Transverse colon (tissue), 4 donors: Measurements from ENCODE around the gene BANP. TPM values are rescaled to one million over a fixed set of nuclear protein-coding genes. Genes with fewer than 3 reads are reported as not detected.
"Not testable (repeated sequence)": the region's sequence is repeated elsewhere in the genome, so short reads cannot be mapped to it uniquely, and the experiment has no call there.

Source experiments
- DNase-seq: peaks from one replicate; pipeline ENCODE4 v3.0.0-alpha.2; 2019
- H3K27ac ChIP-seq, 4 donors: fragments of 200-600 bp; sonication (generic); 2 replicates each; pipeline ENCODE4 v1.5.1; 2016 to 2018; ENCODE audit warnings: inconsistent platforms in 4 of 4
- H3K27me3 ChIP-seq: fragments of 200-600 bp; sonication (generic); 2 replicates; pipeline ENCODE4 v1.5.1; 2017; ENCODE audit warnings: inconsistent platforms
- H3K36me3 ChIP-seq, 4 donors: fragments of 200-600 bp; sonication (generic); 2 replicates each; pipeline ENCODE4 v1.5.1; 2017 to 2019; ENCODE audit warnings: inconsistent platforms in 4 of 4
- H3K4me1 ChIP-seq, 4 donors: fragments of 200-600 bp; sonication (generic); 2 replicates each; pipeline ENCODE4 v1.5.1; 2017 to 2020; ENCODE audit warnings: inconsistent platforms in 4 of 4
- H3K4me3 ChIP-seq, 4 donors: fragments of 200-600 bp; sonication (generic); 1 replicate in 1 of 4; 2 replicates in 3 of 4; pipeline versions ENCODE4 v1.5.1 to v1.6.1; 2017 to 2019; ENCODE audit warnings: inconsistent platforms in 4 of 4
- H3K9me3 ChIP-seq, 2 donors: fragments of 200-600 bp; sonication (generic); 2 replicates each; pipeline ENCODE4 v1.5.1; 2017 to 2019; ENCODE audit warnings: inconsistent platforms in 2 of 2
- EP300 ChIP-seq: sonication (generic); formaldehyde crosslinking; IDR thresholded peaks from one replicate; pipeline ENCODE4 v1.6.1; 2017; ENCODE audit warnings: antibody characterized with exemption, low read depth
- POLR2A ChIP-seq: fragments of 450-650 bp; IDR thresholded peaks from one replicate; pipeline ENCODE4 v1.6.1; 2016; ENCODE audit warnings: antibody characterized with exemption, mild to moderate bottlenecking, moderate library complexity
- POLR2AphosphoS5 ChIP-seq, 3 donors: sonication (generic); formaldehyde crosslinking; IDR thresholded peaks; one replicate each; pipeline ENCODE4 v1.6.1; 2016; ENCODE audit warnings: antibody characterized with exemption in 3 of 3
- WGBS, 2 donors: methylation state at CpG; one replicate each; pipeline ENCODE4 v1.1.5; 2018; ENCODE audit warnings: low coverage in 1 of 2; 5-methylcytosine and 5-hydroxymethylcytosine counted together
- in situ Hi-C, 4 donors: fragments of 200-750 bp; cut with MboI; loops; one replicate each; pipeline versions ENCODE4 v1.15.0 to v1.15.1; 2017; ENCODE audit warnings: low sequenced_read_pairs in 3 of 4, low pct_ligation_motif_present in 1 of 4, low pct_unique_long_range_greater_than_20kb in 1 of 4
- intact Hi-C: fragments of 100-400 bp; cut with DNase I; formaldehyde crosslinking; loops from one replicate; pipeline ENCODE4 v1.15.1; 2023; ENCODE audit warnings: low total_unique reads
- total RNA-seq, 4 donors: library from RNA; depleted of rRNA; stranded (reverse); fragments of >200 nt; gene quantifications; one replicate each; pipeline ENCODE4 v1.1.0, GENCODE V29; 2016
- TF ChIP-seq, protein P1 (sequence below), 5 experiments: fragments of 200-600 bp in 3 of 5; fragments of 450-650 bp in 2 of 5; sonication (generic) in 3 of 5; IDR thresholded peaks; 1 replicate in 2 of 5; 2 replicates in 3 of 5; pipeline ENCODE4 v1.5.1; 2016 to 2017; ENCODE audit warnings: antibody characterized with exemption in 5 of 5, inconsistent platforms in 3 of 5, mild to moderate bottlenecking in 2 of 5, moderate library complexity in 1 of 5

The BANP gene
- total RNA-seq, 4 donors from 2014 or later = 15.3 to 25.1 (median 18.7) TPM

DNA sequence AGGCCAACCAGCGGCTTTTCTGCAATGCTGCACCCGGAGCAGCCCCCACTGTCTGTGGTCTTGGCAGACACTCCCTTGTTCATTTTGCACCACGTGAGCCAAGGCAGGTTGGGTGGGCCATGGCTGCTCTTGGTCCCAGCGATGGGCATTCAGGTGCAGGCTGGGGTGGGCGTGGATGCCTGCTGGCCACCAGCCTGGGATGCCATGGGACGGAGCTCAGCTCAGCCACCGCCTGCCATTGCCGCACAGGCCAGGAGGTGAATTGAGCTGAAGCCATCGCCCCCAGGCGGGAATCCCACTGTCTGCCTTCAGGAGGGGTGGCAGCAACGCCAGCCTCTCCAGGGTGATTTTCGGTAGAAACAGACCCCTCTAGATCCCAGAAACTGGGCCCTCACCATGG lies 155.3 kb downstream of the BANP start:
- H3K27ac ChIP-seq, H3K4me1 ChIP-seq, DNase-seq, H3K27me3 ChIP-seq, H3K4me3 ChIP-seq, H3K36me3 ChIP-seq, in situ Hi-C loops, intact Hi-C loops, H3K9me3 ChIP-seq: not testable (repeated sequence)
- WGBS, 2 donors = 92 to 100% methylated on average over 2 to 12 of the region's 12 CpGs

DNA sequence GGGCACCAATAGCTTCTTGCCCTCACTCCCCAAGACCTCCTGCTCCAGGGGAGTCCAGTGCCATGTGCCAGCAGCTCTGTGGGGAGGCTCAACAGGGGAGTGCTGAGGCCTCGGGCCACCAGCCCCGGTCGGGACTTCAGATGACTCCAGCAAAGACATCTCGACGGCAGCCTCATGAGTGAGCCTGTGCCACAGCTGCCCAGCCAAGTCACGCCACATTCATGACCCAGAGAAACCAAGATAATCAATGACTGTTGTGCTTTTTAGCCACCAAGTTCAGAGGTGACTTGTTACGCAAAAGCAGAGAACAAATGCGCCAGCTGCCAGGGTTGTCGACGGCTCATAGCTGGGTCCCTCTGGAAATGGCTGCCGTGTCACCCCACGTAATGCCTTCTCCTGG lies 157.5 kb downstream of the BANP start:
- Histone ChIP-seq H3K27ac (no peak overlapping the region), H3K9me3 (no peaks in the 10 kb centered on the region), H3K4me1 (no peaks in the 10 kb centered on the region), H3K4me3 (no peak overlapping the region), H3K36me3 (no peaks in the 10 kb centered on the region), H3K27me3 (no peaks in the 10 kb centered on the region)
- 92% methylated on average over 10 of the region's 12 CpGs; no CpG with 5 or more reads in 1 of the 2 donors for WGBS, 2 donors
- TF ChIP-seq EP300 (no peak), POLR2AphosphoS5 (IDR thresholded peaks at IDR 0.05) (no peak), POLR2A (no peak)
- TF ChIP-seq, protein P1, sequence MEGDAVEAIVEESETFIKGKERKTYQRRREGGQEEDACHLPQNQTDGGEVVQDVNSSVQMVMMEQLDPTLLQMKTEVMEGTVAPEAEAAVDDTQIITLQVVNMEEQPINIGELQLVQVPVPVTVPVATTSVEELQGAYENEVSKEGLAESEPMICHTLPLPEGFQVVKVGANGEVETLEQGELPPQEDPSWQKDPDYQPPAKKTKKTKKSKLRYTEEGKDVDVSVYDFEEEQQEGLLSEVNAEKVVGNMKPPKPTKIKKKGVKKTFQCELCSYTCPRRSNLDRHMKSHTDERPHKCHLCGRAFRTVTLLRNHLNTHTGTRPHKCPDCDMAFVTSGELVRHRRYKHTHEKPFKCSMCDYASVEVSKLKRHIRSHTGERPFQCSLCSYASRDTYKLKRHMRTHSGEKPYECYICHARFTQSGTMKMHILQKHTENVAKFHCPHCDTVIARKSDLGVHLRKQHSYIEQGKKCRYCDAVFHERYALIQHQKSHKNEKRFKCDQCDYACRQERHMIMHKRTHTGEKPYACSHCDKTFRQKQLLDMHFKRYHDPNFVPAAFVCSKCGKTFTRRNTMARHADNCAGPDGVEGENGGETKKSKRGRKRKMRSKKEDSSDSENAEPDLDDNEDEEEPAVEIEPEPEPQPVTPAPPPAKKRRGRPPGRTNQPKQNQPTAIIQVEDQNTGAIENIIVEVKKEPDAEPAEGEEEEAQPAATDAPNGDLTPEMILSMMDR (IDR thresholded peaks at IDR 0.05) = no peak
- DNase-seq = no peak
- intact Hi-C loops (no loop called here), in situ Hi-C loops (no loop called here)

DNA sequence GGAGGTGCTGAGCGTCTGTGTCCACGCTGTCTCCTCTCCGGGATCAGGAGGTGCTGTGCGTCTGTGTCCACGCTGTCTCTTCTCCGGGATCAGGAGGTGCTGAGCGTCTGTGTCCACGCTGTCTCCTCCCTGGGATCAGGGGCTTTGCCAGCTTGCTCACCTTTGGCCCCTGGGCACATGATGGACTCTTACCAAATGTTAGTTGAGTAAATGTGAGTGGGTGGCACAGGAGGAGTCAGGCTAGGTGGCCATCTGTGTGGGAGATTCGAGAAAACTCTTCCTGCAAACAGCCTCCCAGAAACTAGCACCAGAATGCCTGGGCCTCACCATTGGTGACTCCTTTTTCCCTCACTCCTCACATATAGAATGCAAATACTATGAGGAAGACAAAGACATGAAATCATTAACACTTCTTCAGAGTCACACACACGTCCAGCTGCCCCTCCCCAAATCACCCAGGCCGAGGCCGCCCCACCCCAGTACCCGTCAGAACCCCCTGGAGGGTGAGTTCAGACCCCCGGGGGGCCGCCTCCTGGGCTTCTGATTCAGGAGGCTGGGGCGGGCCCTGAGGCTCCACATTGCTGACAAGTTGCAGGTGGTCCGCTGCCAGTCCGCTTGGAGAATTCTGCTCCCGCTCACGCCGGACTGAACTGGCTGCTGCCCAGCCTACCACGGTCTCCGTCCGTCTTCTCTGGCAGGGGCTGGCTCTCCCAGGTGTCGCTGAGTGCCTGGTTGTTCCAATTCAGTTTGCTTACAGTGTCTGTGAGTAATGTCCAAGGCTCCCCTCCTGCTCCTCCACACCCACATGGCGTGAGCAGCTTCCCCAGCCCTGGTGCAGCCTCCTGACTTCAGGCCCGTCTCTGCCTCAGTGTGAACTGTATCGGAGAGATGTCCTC lies 158.7 kb downstream of the BANP start:
- H3K36me3 ChIP-seq, DNase-seq, intact Hi-C loops, H3K27ac ChIP-seq, H3K4me3 ChIP-seq, in situ Hi-C loops, H3K9me3 ChIP-seq, H3K4me1 ChIP-seq, H3K27me3 ChIP-seq: not testable (repeated sequence)
- WGBS, 2 donors = 60 to 71% methylated on average over 1 to 21 of the region's 28 CpGs

DNA sequence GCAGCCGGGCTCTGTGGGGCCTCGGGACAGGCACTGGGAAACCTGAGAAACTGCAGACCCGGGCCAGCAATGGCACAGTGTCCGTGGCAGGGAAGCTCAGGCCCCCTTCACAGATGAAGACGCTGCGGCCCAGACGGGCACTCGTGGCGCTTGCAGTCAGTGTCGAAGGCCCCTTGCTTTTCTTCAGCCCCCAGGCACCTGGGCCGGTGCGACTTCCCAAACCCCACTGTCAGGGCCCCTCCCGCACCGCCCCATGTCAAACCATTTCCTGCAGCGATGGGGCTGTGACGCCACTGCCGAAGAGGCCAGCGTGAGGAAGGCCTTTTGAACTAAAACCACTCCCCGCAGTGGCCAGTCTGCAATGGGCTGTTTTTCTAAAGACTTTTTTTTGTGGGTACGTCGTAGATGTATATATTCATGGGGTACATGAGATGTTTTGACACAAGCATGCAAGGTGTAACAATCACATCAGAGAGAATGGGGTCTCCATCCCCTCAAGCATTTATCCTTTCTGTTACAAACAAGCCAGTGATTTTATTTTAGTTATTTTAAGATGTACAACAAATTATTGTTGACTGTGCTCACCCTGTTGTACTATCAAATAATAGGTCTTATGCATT lies 159.8 kb downstream of the BANP start:
- WGBS, 2 donors = 77 to 100% methylated on average over 1 to 21 of the region's 21 CpGs
- H3K4me1 ChIP-seq, H3K36me3 ChIP-seq, intact Hi-C loops, DNase-seq, H3K4me3 ChIP-seq, H3K27ac ChIP-seq, in situ Hi-C loops, H3K27me3 ChIP-seq, H3K9me3 ChIP-seq: not testable (repeated sequence)

DNA sequence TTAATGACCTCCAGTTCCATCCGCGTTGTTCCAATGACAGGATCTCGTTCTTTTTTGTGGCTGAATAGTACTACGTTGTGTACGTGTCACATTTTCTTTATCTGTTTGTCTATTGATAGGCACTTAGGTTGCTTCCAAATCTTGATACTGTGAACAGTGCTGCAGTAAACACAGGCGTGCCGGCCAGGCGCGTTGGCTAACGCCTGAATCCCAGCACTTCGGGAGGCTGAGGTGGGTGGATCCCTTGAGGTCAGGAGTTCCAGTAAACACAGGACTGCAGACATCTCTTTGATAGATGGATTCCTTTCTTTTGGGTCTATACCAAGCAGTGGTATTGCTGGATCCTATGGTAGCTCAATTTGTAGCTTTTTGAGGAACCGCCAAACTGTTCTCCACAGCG lies 160.7 kb downstream of the BANP start:
- H3K4me3 ChIP-seq, H3K9me3 ChIP-seq, H3K4me1 ChIP-seq, H3K36me3 ChIP-seq, in situ Hi-C loops, intact Hi-C loops, H3K27me3 ChIP-seq, DNase-seq, H3K27ac ChIP-seq: not testable (repeated sequence)
- 68 to 72% methylated on average over 11 to 13 of the region's 13 CpGs for WGBS, 2 donors

DNA sequence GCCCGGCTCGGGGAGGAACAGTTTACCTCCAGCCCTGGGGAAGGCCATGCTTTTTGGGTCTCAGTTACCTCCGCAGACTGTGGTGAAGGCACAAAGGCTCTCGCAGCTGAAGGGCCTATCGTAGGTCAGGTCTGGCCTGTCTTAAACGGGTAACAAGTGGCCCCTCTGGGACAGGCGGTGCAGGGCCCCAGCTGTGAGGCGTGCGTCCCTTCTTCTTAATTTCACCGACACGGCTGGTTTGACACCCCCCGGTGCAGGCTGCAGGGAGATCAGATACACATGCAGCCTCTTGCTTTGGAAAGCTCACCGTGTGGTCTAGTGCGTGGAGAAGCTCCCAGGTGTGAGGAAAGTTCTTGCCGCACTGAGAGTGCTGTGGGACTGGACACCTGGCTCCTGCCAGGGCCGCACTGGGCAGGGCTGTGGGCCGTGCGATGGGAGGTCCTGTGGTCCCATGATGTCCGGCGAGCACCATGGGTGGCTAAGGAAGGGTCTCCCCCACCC lies 162.4 kb downstream of the BANP start:
- intact Hi-C loops (no loop called here), in situ Hi-C loops (no loop called here)
- Histone ChIP-seq H3K27me3 (no peaks in the 10 kb centered on the region), H3K36me3 (no peaks in the 10 kb centered on the region), H3K4me1 (no peaks in the 10 kb centered on the region), H3K4me3 (no peak overlapping the region), H3K27ac (no peak overlapping the region), H3K9me3 (no peaks in the 10 kb centered on the region)
- DNase-seq = no peak
- WGBS, 2 donors = 89% methylated on average over 19 of the region's 20 CpGs; no CpG with 5 or more reads in 1 of the 2 donors
- TF ChIP-seq POLR2AphosphoS5 (IDR thresholded peaks at IDR 0.05) = no peak

DNA sequence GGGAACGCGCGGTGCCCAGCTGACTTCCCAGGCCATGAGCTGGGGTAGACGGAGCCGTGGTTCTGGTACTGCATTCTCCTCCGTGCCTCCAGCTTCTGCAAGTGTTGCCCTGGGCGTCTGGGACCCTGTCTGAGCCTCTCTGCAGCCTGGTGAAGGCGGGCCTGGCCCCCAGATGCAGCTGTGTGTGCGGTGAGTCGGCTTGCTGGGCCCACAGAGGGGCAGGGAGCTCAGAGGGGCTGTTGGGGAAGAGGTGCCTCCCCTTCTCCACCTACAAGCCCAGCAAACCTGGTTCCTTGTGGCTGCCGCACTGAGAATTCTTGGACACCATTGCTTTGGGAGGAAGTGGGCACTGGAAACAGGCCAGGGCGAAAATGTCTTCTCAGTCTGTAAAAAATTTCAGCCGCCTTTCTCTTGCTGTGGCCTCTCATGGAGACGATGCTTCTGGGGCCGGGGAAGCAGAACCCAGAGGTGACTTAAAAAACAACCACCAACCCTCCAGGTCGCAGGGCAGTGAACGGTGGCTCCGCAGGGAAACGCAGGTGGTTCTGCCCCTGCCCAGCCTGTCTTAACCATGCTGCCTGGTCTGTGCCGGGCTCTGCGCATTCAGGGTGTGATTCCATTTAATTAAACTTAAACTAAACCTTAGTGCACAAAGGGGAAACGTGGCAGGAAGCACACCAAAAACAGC lies 163.5 kb downstream of the BANP start:
- H3K27me3 ChIP-seq, in situ Hi-C loops, H3K9me3 ChIP-seq, intact Hi-C loops, DNase-seq, H3K4me1 ChIP-seq, H3K36me3 ChIP-seq, H3K27ac ChIP-seq, H3K4me3 ChIP-seq: not testable (repeated sequence)
- 63 to 73% methylated on average over 8 to 21 of the region's 22 CpGs for WGBS, 2 donors
